Esophagus muscularis mucosa (tissue), 4 donors: ENCODE data around the gene C10orf71. TPM values are rescaled to one million over a fixed set of nuclear protein-coding genes. Genes with fewer than 3 reads are reported as not detected.

ENCODE experiments used
- DNase-seq: peaks from one replicate; pipeline ENCODE4 v3.0.0-alpha.2; 2017; ENCODE audit errors: extremely low spot score
- H3K27ac ChIP-seq, 4 donors: fragments of 200-600 bp; sonication (generic); replicated peaks in 1 of 4; 1 replicate in 3 of 4; 2 replicates in 1 of 4; pipeline ENCODE4 v1.5.1; 2016 to 2019; ENCODE audit warnings: mild to moderate bottlenecking in 1 of 4
- H3K27me3 ChIP-seq, 4 donors: fragments of 200-600 bp; sonication (generic); one replicate each; pipeline versions ENCODE4 v1.5.1 to v1.6.0; 2016 to 2019
- H3K36me3 ChIP-seq, 4 donors: fragments of 200-600 bp; sonication (generic); one replicate each; pipeline ENCODE4 v1.5.1; 2016 to 2019
- H3K4me1 ChIP-seq, 4 donors: fragments of 200-600 bp; sonication (generic); one replicate each; pipeline ENCODE4 v1.5.1; 2016 to 2019
- H3K4me3 ChIP-seq, 4 donors: fragments of 200-600 bp; sonication (generic); 1 replicate in 2 of 4; 2 replicates in 2 of 4; pipeline ENCODE4 v1.5.1; 2016 to 2019; ENCODE audit warnings: mild to moderate bottlenecking in 4 of 4, moderate library complexity in 1 of 4
- H3K9me3 ChIP-seq, 4 donors: fragments of 200-600 bp; sonication (generic); 1 replicate in 3 of 4; 2 replicates in 1 of 4; pipeline ENCODE4 v1.5.1; 2016 to 2019
- EP300 ChIP-seq: sonication (generic); formaldehyde crosslinking; IDR thresholded peaks from one replicate; pipeline ENCODE4 v1.6.1; 2017; ENCODE audit warnings: antibody characterized with exemption
- POLR2A ChIP-seq: fragments of 450-650 bp; IDR thresholded peaks from one replicate; pipeline ENCODE4 v1.6.1; 2017; ENCODE audit warnings: antibody characterized with exemption, moderate library complexity, mild to moderate bottlenecking, low read depth
- POLR2AphosphoS5 ChIP-seq, 2 donors: sonication (generic); formaldehyde crosslinking; IDR thresholded peaks; one replicate each; pipeline ENCODE4 v1.6.1; 2017; ENCODE audit warnings: antibody characterized with exemption in 2 of 2
- WGBS: methylation state at CpG from one replicate; pipeline ENCODE4 v1.1.5; 2018; 5-methylcytosine and 5-hydroxymethylcytosine counted together
- intact Hi-C: fragments of 100-400 bp; cut with DNase I; formaldehyde crosslinking; loops from one replicate; pipeline ENCODE4 v1.15.1; 2023
- total RNA-seq, 4 donors: library from RNA; depleted of rRNA; stranded (reverse); fragments of >200 nt; gene quantifications; one replicate each; pipeline versions ENCODE4 v1.1.0 to v1.2.1, GENCODE V29; 2016
- TF ChIP-seq, protein P1 (sequence below), 3 experiments: fragments of 200-600 bp in 2 of 3; fragments of 450-650 bp in 1 of 3; sonication (generic) in 2 of 3; IDR thresholded peaks; one replicate each; pipeline ENCODE4 v1.5.1; 2017 to 2019; ENCODE audit warnings: antibody characterized with exemption in 3 of 3, mild to moderate bottlenecking in 2 of 3, moderate library complexity in 1 of 3

C10orf71 gene
- total RNA-seq, 4 donors from 2014 or later = 0.06 to 0.42 TPM; not detected in 2

DNA sequence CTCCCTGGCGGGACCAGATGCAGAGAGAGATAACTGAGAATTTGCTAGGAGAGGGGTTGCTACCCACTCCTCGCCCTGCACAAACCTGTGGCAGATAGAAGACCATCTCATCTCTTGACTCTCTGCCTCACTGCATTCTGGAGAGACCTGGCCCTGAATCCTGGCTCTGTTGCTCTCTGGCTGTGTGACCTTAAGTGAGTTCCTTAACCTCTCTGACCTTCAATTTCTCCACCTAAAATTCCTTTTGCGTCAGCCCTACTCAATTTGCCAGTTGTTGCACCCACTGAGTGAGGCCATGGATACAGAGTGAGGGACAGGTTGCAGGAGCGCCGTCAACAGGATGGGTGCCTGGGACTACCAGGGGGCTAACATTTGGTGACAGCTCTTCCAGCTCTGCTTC lies 5.2 kb downstream of the C10orf71 start:
- no peak for DNase-seq
- Histone ChIP-seq H3K27ac (no peak overlapping the region), H3K4me3 (no peak overlapping the region), H3K36me3 (peaks cover 0 to 5% (median 0%) of the 10 kb centered on the region in 4 donors), H3K4me1 (peaks cover 0 to 9% (median 2%) of the 10 kb centered on the region in 4 donors), H3K27me3 (peaks cover 0 to 9% (median 0%) of the 10 kb centered on the region in 4 donors), H3K9me3 (peaks cover 0 to 3% (median 0%) of the 10 kb centered on the region in 4 donors)
- 96% methylated on average over 5 of the region's 5 CpGs for WGBS
- TF ChIP-seq, protein P1, sequence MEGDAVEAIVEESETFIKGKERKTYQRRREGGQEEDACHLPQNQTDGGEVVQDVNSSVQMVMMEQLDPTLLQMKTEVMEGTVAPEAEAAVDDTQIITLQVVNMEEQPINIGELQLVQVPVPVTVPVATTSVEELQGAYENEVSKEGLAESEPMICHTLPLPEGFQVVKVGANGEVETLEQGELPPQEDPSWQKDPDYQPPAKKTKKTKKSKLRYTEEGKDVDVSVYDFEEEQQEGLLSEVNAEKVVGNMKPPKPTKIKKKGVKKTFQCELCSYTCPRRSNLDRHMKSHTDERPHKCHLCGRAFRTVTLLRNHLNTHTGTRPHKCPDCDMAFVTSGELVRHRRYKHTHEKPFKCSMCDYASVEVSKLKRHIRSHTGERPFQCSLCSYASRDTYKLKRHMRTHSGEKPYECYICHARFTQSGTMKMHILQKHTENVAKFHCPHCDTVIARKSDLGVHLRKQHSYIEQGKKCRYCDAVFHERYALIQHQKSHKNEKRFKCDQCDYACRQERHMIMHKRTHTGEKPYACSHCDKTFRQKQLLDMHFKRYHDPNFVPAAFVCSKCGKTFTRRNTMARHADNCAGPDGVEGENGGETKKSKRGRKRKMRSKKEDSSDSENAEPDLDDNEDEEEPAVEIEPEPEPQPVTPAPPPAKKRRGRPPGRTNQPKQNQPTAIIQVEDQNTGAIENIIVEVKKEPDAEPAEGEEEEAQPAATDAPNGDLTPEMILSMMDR (IDR thresholded peaks at IDR 0.05) = no peak
- no peak for TF ChIP-seq POLR2A
- no peak for TF ChIP-seq EP300
- no peak for TF ChIP-seq POLR2AphosphoS5 (IDR thresholded peaks at IDR 0.05)
- intact Hi-C loops = no loop called here

DNA sequence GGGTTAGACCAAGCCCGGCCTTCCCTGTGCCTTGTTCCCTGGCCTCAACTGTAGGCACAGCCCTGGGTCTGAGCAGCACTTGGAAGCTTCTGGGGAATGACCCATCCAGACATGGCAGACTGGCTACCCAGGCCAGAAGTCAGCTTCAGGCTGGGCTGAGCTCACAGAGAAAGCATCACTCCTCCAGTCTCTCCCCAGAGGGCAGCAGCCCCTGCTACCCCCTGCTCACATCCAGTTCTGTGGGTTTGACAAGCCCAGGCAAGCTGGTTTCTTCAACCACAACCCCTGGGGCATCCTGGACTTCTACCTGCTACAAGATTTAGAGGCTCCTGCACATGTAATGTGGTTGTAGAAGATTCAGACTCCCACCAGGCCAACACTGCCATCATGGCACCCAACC lies 9.0 kb downstream of the C10orf71 start:
- Histone ChIP-seq H3K27ac (no peak overlapping the region), H3K4me1 (peaks cover 0 to 10% (median 0%) of the 10 kb centered on the region in 4 donors), H3K36me3 (peaks cover 0 to 11% (median 0%) of the 10 kb centered on the region in 4 donors), H3K4me3 (no peak overlapping the region), H3K9me3 (peaks cover 0 to 4% (median 0%) of the 10 kb centered on the region in 4 donors), H3K27me3 (peaks cover 0 to 9% (median 0%) of the 10 kb centered on the region in 4 donors)
- TF ChIP-seq EP300 (no peak), POLR2A (no peak), POLR2AphosphoS5 (IDR thresholded peaks at IDR 0.05) (no peak)
- TF ChIP-seq, protein P1 (IDR thresholded peaks at IDR 0.05) = no peak
- DNase-seq = no peak
- 100% methylated on average over 1 of the region's 1 CpG for WGBS
- intact Hi-C loops = no loop called here

DNA sequence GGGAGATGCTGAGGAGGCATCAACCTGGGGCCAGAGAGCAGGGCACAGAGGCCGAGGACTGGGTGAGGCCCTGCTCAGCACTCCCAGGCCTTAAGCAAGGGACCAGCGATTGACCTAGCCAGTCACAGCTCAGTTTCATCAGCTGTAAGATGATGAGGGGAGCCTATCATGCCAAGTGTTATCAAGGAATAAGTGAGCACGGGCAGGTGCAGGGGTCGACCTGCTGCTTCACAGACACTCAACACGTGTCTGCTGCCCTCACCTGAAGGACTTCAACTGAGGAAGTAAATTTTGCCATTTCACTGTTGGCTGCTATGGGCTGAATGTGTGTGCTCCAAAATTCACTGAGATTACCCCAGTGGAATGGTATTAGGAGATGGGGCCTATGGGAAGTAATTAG lies 9.9 kb downstream of the C10orf71 start:
- Histone ChIP-seq H3K4me1 (peaks cover 0 to 12% (median 0%) of the 10 kb centered on the region in 4 donors), H3K36me3 (peaks cover 0 to 11% (median 0%) of the 10 kb centered on the region in 4 donors), H3K4me3 (no peak overlapping the region), H3K9me3 (peaks cover 0 to 4% (median 0%) of the 10 kb centered on the region in 4 donors), H3K27me3 (peaks cover 0 to 9% (median 0%) of the 10 kb centered on the region in 4 donors), H3K27ac (no peak overlapping the region)
- 81% methylated on average over 5 of the region's 5 CpGs for WGBS
- no peak for TF ChIP-seq POLR2A
- DNase-seq = no peak
- intact Hi-C loops = no loop called here

DNA sequence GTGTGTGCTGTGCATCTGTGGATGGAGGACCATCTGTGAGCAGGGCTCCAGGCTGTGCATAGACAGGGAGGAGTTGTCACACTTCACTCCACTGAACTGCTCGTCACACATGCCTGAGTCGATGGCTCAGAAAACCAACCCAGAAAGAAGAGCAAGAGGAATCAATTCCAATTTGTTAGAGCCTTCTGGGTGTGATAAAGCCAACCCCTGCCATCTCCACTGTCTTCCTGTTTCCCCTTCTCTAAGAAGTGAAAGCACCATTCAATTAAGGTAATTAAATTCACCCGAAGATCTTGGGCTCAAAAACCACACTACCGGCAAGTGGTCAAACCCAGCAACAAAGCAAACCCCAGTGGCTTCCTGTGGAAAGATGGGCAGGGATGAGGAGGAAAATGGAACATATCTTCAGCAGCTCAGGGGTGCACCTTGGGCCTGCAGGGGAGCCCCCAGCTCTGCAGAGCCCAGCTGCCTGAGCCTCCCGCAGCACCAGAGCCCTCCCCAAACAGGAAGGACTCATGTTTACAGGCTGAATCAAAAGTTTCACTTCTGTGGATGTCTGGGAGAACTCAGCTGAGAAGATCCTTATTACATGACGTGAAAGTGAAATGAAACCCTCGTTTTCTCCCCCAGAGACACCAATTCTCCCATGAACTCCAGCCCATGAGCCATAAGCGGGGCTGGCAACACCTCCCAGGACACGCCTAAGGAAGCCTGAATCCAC lies 10.9 kb downstream of the C10orf71 start:
- H3K4me3 ChIP-seq = no peak overlapping the region
- H3K27ac ChIP-seq = no peak overlapping the region
- H3K9me3 ChIP-seq = peaks cover 0 to 4% (median 0%) of the 10 kb centered on the region in 4 donors
- H3K27me3 ChIP-seq = peaks cover 0 to 2% (median 0%) of the 10 kb centered on the region in 4 donors
- peaks cover 0 to 11% (median 0%) of the 10 kb centered on the region in 4 donors for H3K36me3 ChIP-seq
- intact Hi-C loops = no loop called here
- peaks cover 0 to 14% (median 0%) of the 10 kb centered on the region in 4 donors for H3K4me1 ChIP-seq
- no peak for TF ChIP-seq POLR2AphosphoS5 (IDR thresholded peaks at IDR 0.05)
- TF ChIP-seq, protein P1 (IDR thresholded peaks at IDR 0.05) = no peak
- TF ChIP-seq EP300 = no peak
- TF ChIP-seq POLR2A = no peak
- DNase-seq = no peak
- 81% methylated on average over 8 of the region's 9 CpGs for WGBS

DNA sequence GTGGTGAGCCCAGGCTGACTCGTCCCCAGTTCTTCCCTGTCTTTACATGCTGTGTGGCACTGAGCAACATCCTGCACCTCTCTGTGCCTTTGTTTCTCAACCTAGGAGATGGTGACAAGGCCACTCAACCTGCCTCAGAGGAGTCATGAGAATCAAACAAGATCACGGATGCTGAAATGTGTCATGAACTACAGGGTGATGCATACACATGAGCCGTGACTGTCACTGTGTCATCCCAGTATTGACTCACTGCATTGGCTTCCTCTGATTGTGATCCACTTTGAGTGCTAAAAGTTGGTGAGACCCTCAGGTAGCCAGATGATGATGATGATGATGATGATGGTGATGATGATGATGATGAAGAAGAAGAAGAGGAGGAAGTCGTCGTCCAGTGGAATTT lies 11.5 kb downstream of the C10orf71 start:
- 95% methylated on average over 4 of the region's 5 CpGs for WGBS
- intact Hi-C loops = no loop called here
- DNase-seq = no peak
- no peaks in the 10 kb centered on the region for H3K27me3 ChIP-seq
- TF ChIP-seq POLR2A (no peak), EP300 (no peak)
- H3K36me3 ChIP-seq = peaks cover 0 to 11% (median 0%) of the 10 kb centered on the region in 4 donors
- no peak overlapping the region for H3K4me3 ChIP-seq
- H3K4me1 ChIP-seq = peaks cover 0 to 14% (median 0%) of the 10 kb centered on the region in 4 donors
- no peak overlapping the region for H3K27ac ChIP-seq
- H3K9me3 ChIP-seq = peaks cover 0 to 4% (median 0%) of the 10 kb centered on the region in 4 donors
